SK-N-DZ (cell line): Measurements from ENCODE around the gene PBX2.
"Not testable (repeated sequence)": the region's sequence is repeated elsewhere in the genome, so short reads cannot be mapped to it uniquely, and the experiment has no call there.

ENCODE experiments used
- DNase-seq: peaks from one replicate; pipeline ENCODE4 v3.0.0-alpha.2; 2015; ENCODE audit warnings: low spot score
- small RNA-seq, 2 experiments: library from RNA; depleted of rRNA; stranded (forward); fragments of <200 nt; gene quantifications; one replicate each; pipeline ENCODE3, GENCODE V24; 2014

Gene PBX2

GRCh38 chr6:32151181-32151862 lies 38.7 kb downstream of the PBX2 start:
- no peak for DNase-seq

GRCh38 chr6:32149932-32150870 lies 39.8 kb downstream of the PBX2 start:
- no peak for DNase-seq

- DNase-seq: no peak
Observed at GRCh38 chr6:32149092-32149755, 40.8 kb downstream of the PBX2 start.

GRCh38 chr6:32148289-32149091 lies 41.5 kb downstream of the PBX2 start:
- DNase-seq: no peak

GRCh38 chr6:32147401-32148132 lies 42.4 kb downstream of the PBX2 start:
- no peak for DNase-seq

GRCh38 chr6:32146687-32147086 lies 43.3 kb downstream of the PBX2 start:
- DNase-seq: no peak

- DNase-seq: no peak
Observed at GRCh38 chr6:32146287-32146686, 43.7 kb downstream of the PBX2 start.

GRCh38 chr6:32144238-32144637 lies 45.8 kb downstream of the PBX2 start:
- DNase-seq: not testable (repeated sequence)

GRCh38 chr6:32140420-32141046 lies 49.5 kb downstream of the PBX2 start:
- no peak for DNase-seq

GRCh38 chr6:32139590-32139989 lies 50.4 kb downstream of the PBX2 start:
- DNase-seq: no peak

- DNase-seq: no peak
Observed at GRCh38 chr6:32137454-32137853, 52.5 kb downstream of the PBX2 start.

Small RNA genes within 50 kb of the gene (small RNA-seq; reads per million reads assigned to genes)
- gene AL662884.1 (0 reads per million in 2 experiments), gene MIR6833 (0 reads per million in 2 experiments)
